ENCODE measurements around the gene MAPK8IP2. TPM values are rescaled to one million over a fixed set of nuclear protein-coding genes. Genes with fewer than 3 reads are reported as not detected.
"Not testable (repeated sequence)": the region's sequence is repeated elsewhere in the genome, so short reads cannot be mapped to it uniquely, and the experiment has no call there.

Gene MAPK8IP2
- total RNA-seq, 6 experiments from 2014 or later: 0.15 to 1.7 (median 0.45) TPM

GRCh38 chr22:50606165-50606945 lies 5.8 kb downstream of the MAPK8IP2 start:
- H3K36me3 ChIP-seq: no peaks in the 10 kb centered on the region
- H3K4me3 ChIP-seq: no peak overlapping the region
- peak in 1 of 4 donors; percentile 32 for ATAC-seq
- TF ChIP-seq CTCF (IDR thresholded peaks at IDR 0.05) (peak in 1 of 4 donors; percentile 39), POLR2A (IDR thresholded peaks at IDR 0.05) (no peak)
- no peaks in the 10 kb centered on the region for H3K4me1 ChIP-seq
- intact Hi-C loops (cut with DNase I): no loop called here
- H3K9me3 ChIP-seq: no peaks in the 10 kb centered on the region
- H3K27ac ChIP-seq: no peak overlapping the region
- no peak for DNase-seq
- WGBS (ENCODE audit: insufficient coverage, low coverage, low lambda C conversion rate, missing lambda C conversion rate): 81% methylated on average over 6 of the region's 19 CpGs
- H3K27me3 ChIP-seq: peaks cover 0 to 6% of the 10 kb centered on the region in 2 donors

- 82% methylated on average over 10 of the region's 18 CpGs for WGBS (ENCODE audit: insufficient coverage, low coverage, low lambda C conversion rate, missing lambda C conversion rate)
- intact Hi-C loops (cut with DNase I): no loop called here
- Histone ChIP-seq H3K27ac (no peak overlapping the region), H3K36me3 (no peaks in the 10 kb centered on the region), H3K27me3 (peaks cover 0 to 6% of the 10 kb centered on the region in 2 donors), H3K4me3 (no peak overlapping the region), H3K4me1 (no peaks in the 10 kb centered on the region), H3K9me3 (no peaks in the 10 kb centered on the region)
- ATAC-seq (no peak), DNase-seq (no peak)
- TF ChIP-seq POLR2A (IDR thresholded peaks at IDR 0.05) (no peak), CTCF (IDR thresholded peaks at IDR 0.05) (no peak)
Measured at GRCh38 chr22:50606946-50607658, 6.5 kb downstream of the MAPK8IP2 start.

- Histone ChIP-seq H3K36me3 (no peaks in the 10 kb centered on the region), H3K27me3 (peaks cover 0 to 6% of the 10 kb centered on the region in 2 donors), H3K9me3 (no peaks in the 10 kb centered on the region), H3K4me1 (no peaks in the 10 kb centered on the region), H3K4me3 (no peak overlapping the region), H3K27ac (no peak overlapping the region)
- DNase-seq: no peak
- ATAC-seq: no peak
- WGBS (ENCODE audit: insufficient coverage, low coverage, low lambda C conversion rate, missing lambda C conversion rate): 52% methylated on average over 3 of the region's 6 CpGs
- no peak for TF ChIP-seq CTCF (IDR thresholded peaks at IDR 0.05)
- no peak for TF ChIP-seq POLR2A (IDR thresholded peaks at IDR 0.05)
- intact Hi-C loops (cut with DNase I): no loop called here
Measured at GRCh38 chr22:50607659-50608020, 7.0 kb downstream of the MAPK8IP2 start.

- intact Hi-C loops (cut with DNase I); H3K27me3 ChIP-seq; H3K27ac ChIP-seq; DNase-seq; H3K4me3 ChIP-seq; H3K4me1 ChIP-seq; H3K9me3 ChIP-seq; ATAC-seq; H3K36me3 ChIP-seq: not testable (repeated sequence)
- WGBS (ENCODE audit: insufficient coverage, low coverage, low lambda C conversion rate, missing lambda C conversion rate): 75% methylated on average over 16 of the region's 39 CpGs
Measured at GRCh38 chr22:50608058-50608840, 7.7 kb downstream of the MAPK8IP2 start.

All from right lobe of liver (tissue), 6 donors.